Osteocyte (in vitro differentiated cells): ENCODE measurements around the gene BRCC3. TPM values are rescaled to one million over a fixed set of nuclear protein-coding genes. Genes with fewer than 3 reads are reported as not detected.
A peak's percentile ranks its signal among the peaks of the same experiment; 100 is the strongest.
"Not testable (repeated sequence)": the region's sequence is repeated elsewhere in the genome, so short reads cannot be mapped to it uniquely, and the experiment has no call there.

Experiments used
- DNase-seq: peaks from one replicate; pipeline ENCODE4 v3.0.0; 2021; ENCODE audit warnings: mixed read lengths; ENCODE audit not compliant: unreplicated experiment; ENCODE audit errors: extremely low spot score
- H3K27ac Mint-ChIP-seq: one replicate; pipeline ENCODE4 v1.8.0; 2021; ENCODE audit warnings: mild to moderate bottlenecking, mixed read lengths; ENCODE audit not compliant: unreplicated experiment
- H3K27me3 Mint-ChIP-seq: one replicate; pipeline ENCODE4 v1.8.0; 2021; ENCODE audit warnings: mixed read lengths; ENCODE audit not compliant: unreplicated experiment
- H3K36me3 Mint-ChIP-seq: one replicate; pipeline ENCODE4 v1.8.0; 2021; ENCODE audit warnings: mixed read lengths; ENCODE audit not compliant: unreplicated experiment
- H3K4me1 Mint-ChIP-seq: one replicate; pipeline ENCODE4 v1.8.0; 2021; ENCODE audit warnings: mixed read lengths; ENCODE audit not compliant: unreplicated experiment
- H3K4me3 Mint-ChIP-seq: one replicate; pipeline ENCODE4 v1.8.0; 2021; ENCODE audit warnings: mild to moderate bottlenecking, moderate library complexity, mixed read lengths; ENCODE audit not compliant: unreplicated experiment
- H3K9me3 Mint-ChIP-seq: one replicate; pipeline ENCODE4 v1.8.0; 2021; ENCODE audit warnings: mixed read lengths; ENCODE audit not compliant: unreplicated experiment
- CTCF ChIP-seq: fragments of 200-600 bp; sonication (generic); IDR thresholded peaks from 2 replicates; pipeline ENCODE4 v1.5.0; 2021; ENCODE audit warnings: antibody characterized with exemption, mild to moderate bottlenecking, moderate library complexity
- total RNA-seq: library from RNA; stranded (reverse); gene quantifications from 2 replicates; pipeline ENCODE4 v1.2.1, GENCODE V29; 2021

BRCC3 gene
- total RNA-seq, 1 donor from 2014 or later: 15.3 TPM

GRCh38 chrX:155143959-155144548 is 72.7 kb downstream of the BRCC3 start:
- H3K27ac Mint-ChIP-seq: no peak overlapping the region
- no peak overlapping the region for H3K4me3 Mint-ChIP-seq
- H3K4me1 Mint-ChIP-seq: no peaks in the 10 kb centered on the region
- peaks cover 8% of the 10 kb centered on the region for H3K27me3 Mint-ChIP-seq
- H3K9me3 Mint-ChIP-seq: peaks cover 5% of the 10 kb centered on the region
- DNase-seq: no peak
- no peaks in the 10 kb centered on the region for H3K36me3 Mint-ChIP-seq
- TF ChIP-seq CTCF: no peak

- H3K4me3 Mint-ChIP-seq: no peak overlapping the region
- H3K9me3 Mint-ChIP-seq: peaks cover 5% of the 10 kb centered on the region
- no peaks in the 10 kb centered on the region for H3K4me1 Mint-ChIP-seq
- H3K27ac Mint-ChIP-seq: no peak overlapping the region
- DNase-seq: no peak
- H3K27me3 Mint-ChIP-seq: peaks cover 8% of the 10 kb centered on the region
- no peak for TF ChIP-seq CTCF
- H3K36me3 Mint-ChIP-seq: no peaks in the 10 kb centered on the region
Measured at GRCh38 chrX:155144926-155145325, 73.6 kb downstream of the BRCC3 start.

GRCh38 chrX:155147612-155148011 is 76.3 kb downstream of the BRCC3 start:
- H3K9me3 Mint-ChIP-seq: peaks cover 21% of the 10 kb centered on the region
- H3K36me3 Mint-ChIP-seq, H3K4me3 Mint-ChIP-seq, H3K27ac Mint-ChIP-seq, H3K27me3 Mint-ChIP-seq, DNase-seq, H3K4me1 Mint-ChIP-seq: not testable (repeated sequence)

GRCh38 chrX:155148166-155148565 is 76.9 kb downstream of the BRCC3 start:
- not testable (repeated sequence) for H3K4me3 Mint-ChIP-seq, H3K36me3 Mint-ChIP-seq, H3K27ac Mint-ChIP-seq, DNase-seq, H3K27me3 Mint-ChIP-seq, H3K4me1 Mint-ChIP-seq
- H3K9me3 Mint-ChIP-seq: peaks cover 26% of the 10 kb centered on the region

GRCh38 chrX:155148724-155149537 is 77.6 kb downstream of the BRCC3 start:
- no peak overlapping the region for H3K4me3 Mint-ChIP-seq
- TF ChIP-seq CTCF: peak; percentile 42
- peaks cover 6% of the 10 kb centered on the region for H3K27me3 Mint-ChIP-seq
- no peaks in the 10 kb centered on the region for H3K4me1 Mint-ChIP-seq
- H3K9me3 Mint-ChIP-seq: peaks cover 26% of the 10 kb centered on the region
- DNase-seq: no peak
- no peak overlapping the region for H3K27ac Mint-ChIP-seq
- no peaks in the 10 kb centered on the region for H3K36me3 Mint-ChIP-seq

- peaks cover 6% of the 10 kb centered on the region for H3K9me3 Mint-ChIP-seq
- H3K4me3 Mint-ChIP-seq: no peak overlapping the region
- H3K27ac Mint-ChIP-seq: no peak overlapping the region
- DNase-seq: no peak
- no peaks in the 10 kb centered on the region for H3K36me3 Mint-ChIP-seq
- no peaks in the 10 kb centered on the region for H3K4me1 Mint-ChIP-seq
- no peaks in the 10 kb centered on the region for H3K27me3 Mint-ChIP-seq
- no peak for TF ChIP-seq CTCF
Measured at GRCh38 chrX:155169881-155170280, 98.6 kb downstream of the BRCC3 start.
